AG04450 (cell line): ENCODE data around the gene CFAP206. TPM values are rescaled to one million over a fixed set of nuclear protein-coding genes. Genes with fewer than 3 reads are reported as not detected.

Source experiments
- CTCF ChIA-PET: fragments of 300-600, 350-600 bp; formaldehyde crosslinking; extraction: SDS; loops from one replicate; lab custom pipeline; 2022; ENCODE audit warnings: antibody characterized with exemption, inconsistent platforms; lab: Charles Lee
- POLR2A ChIA-PET: fragments of 350-600 bp; formaldehyde crosslinking; extraction: SDS; loops from one replicate; lab custom pipeline; 2021; ENCODE audit warnings: antibody characterized with exemption, inconsistent platforms; lab: Yijun Ruan, JAX
- DNase-seq: peaks from one replicate; pipeline ENCODE4 v3.0.0-alpha.2; 2011; ENCODE audit warnings: low read depth, low spot score
- H3K27ac ChIP-seq: one replicate; pipeline ENCODE4 v1.5.1; 2012; ENCODE audit warnings: low read depth, low read length, control low read depth
- H3K27me3 ChIP-seq: one replicate; pipeline ENCODE4 v1.6.0; 2012; ENCODE audit warnings: low read length; ENCODE audit not compliant: control insufficient read depth, insufficient read depth
- H3K4me3 ChIP-seq: 2 replicates; pipeline ENCODE4 v1.5.1; 2011; ENCODE audit warnings: mild to moderate bottlenecking, low read depth, low read length, control low read depth
- H3K9me3 ChIP-seq: 2 replicates; pipeline ENCODE4 v1.5.1; 2012; ENCODE audit warnings: low read length; ENCODE audit not compliant: control insufficient read depth, insufficient read depth
- polyA plus RNA-seq: library from polyadenylated mRNA; depleted of rRNA; stranded (reverse); fragments of >200 nt; gene quantifications from 2 replicates; pipeline ENCODE4 v1.2.3, GENCODE V29; 2011
- TF ChIP-seq, protein P1 (sequence below): IDR thresholded peaks from 2 replicates; pipeline ENCODE4 v1.5.1; 2011; ENCODE audit warnings: low read depth, low read length, control low read depth, inconsistent platforms

Gene CFAP206
- polyA plus RNA-seq, 1 experiment: 0.11 TPM

DNA sequence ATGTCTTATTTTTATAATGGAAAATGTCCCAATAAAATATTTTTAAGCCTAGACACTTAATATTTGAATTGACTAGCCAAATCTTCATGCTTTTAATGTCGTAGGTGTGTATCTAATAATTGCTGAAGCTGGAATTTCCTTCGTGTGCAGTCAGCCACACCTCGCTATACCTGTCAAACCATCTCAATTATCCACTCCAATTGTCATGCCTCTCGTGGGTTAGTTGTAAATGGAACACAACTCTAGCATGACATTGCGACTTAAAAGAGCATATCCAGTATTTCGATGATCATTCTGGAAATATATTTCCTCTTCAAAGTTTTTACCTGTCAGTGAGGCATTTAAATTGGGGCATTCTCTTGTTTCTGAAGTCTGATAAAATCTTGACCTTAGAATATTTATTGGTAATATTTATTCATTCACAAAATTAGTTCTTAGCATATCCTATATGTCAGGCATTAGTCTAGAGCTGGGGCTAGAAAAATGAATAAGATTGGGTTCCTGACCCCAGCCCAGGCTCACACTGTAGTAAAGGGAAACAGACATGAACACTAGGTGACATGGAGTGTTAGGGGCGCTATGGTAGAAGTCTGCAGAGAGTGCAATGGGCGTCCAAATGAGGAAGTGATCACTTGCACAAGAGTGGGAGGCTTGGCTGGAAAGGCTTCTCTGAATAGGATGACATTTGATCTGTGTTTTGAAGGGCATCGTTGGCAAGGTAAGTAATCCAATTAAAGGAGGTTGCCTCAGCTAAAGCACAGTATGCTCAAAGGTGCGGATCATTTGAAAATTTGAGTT is 11.0 kb upstream of the CFAP206 start:
- TF ChIP-seq, protein P1, sequence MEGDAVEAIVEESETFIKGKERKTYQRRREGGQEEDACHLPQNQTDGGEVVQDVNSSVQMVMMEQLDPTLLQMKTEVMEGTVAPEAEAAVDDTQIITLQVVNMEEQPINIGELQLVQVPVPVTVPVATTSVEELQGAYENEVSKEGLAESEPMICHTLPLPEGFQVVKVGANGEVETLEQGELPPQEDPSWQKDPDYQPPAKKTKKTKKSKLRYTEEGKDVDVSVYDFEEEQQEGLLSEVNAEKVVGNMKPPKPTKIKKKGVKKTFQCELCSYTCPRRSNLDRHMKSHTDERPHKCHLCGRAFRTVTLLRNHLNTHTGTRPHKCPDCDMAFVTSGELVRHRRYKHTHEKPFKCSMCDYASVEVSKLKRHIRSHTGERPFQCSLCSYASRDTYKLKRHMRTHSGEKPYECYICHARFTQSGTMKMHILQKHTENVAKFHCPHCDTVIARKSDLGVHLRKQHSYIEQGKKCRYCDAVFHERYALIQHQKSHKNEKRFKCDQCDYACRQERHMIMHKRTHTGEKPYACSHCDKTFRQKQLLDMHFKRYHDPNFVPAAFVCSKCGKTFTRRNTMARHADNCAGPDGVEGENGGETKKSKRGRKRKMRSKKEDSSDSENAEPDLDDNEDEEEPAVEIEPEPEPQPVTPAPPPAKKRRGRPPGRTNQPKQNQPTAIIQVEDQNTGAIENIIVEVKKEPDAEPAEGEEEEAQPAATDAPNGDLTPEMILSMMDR: no peak

DNA sequence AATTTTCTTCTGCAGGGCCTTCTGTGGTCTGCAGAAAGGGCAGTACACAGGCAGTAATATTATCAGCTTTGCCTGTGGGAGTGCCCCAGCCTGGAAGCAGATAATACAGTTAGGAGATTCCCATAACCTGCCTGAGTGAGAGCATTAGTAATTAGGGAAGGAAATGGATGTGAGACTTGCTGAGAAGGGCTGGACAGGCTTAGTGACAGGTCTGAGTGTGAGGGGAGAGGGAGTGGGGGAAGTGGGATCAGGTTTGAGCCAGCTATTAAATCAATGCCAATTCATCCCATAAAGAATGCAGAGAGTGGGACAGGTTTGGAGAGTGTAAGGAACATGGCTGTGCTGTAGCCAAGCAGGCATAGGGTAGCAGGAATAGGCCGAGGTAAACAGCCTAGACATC is 10.1 kb upstream of the CFAP206 start:
- Histone ChIP-seq H3K4me3 (no peak overlapping the region), H3K27me3 (peaks cover 2% of the 10 kb centered on the region), H3K9me3 (no peaks in the 10 kb centered on the region), H3K27ac (no peak overlapping the region)
- ChIA-PET POLR2A (no interaction called here), CTCF (interaction anchor here (1.1 kb wide), 1 partner anchor 260 kb away, joined by 4 read pairs; no protein-coding TSS in a partner anchor)
- TF ChIP-seq, protein P1: no peak
- no peak for DNase-seq

More for the DNA sequence above, 11.0 kb upstream of the CFAP206 start:
- no peaks in the 10 kb centered on the region for H3K9me3 ChIP-seq
- H3K27me3 ChIP-seq: peaks cover 2% of the 10 kb centered on the region
- no peak overlapping the region for H3K27ac ChIP-seq
- no peak for DNase-seq
- ChIA-PET CTCF (interaction anchor here (0.6 to 1.1 kb wide), 2 partner anchors 13 to 259 kb away, joined by 3 to 4 read pairs; no protein-coding TSS in a partner anchor), POLR2A (no interaction called here)
- no peak overlapping the region for H3K4me3 ChIP-seq

DNA sequence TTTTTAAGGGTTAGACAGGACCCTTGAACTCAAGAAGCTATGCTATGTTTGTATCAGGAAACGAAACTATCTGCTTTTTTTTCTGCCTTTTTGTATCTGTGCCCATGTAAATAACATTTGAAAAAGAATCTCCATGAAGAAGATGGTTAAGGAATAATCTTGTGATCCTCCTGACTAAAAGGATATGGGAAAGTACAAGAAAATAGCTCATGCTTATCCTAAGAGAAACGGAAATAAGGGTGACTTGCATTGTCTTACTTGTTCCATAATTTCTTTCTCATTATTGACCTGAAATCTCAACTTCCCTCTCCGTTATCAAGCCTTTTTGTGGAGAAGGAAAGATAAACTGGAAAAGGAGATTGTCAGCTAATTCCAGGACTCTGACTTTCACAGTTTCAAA is 5.9 kb upstream of the CFAP206 start:
- ChIA-PET POLR2A (no interaction called here), CTCF (interaction anchor here (1.6 to 5.7 kb wide), 2 partner anchors 8 to 13 kb away, joined by 3 to 47 read pairs; no protein-coding TSS in a partner anchor)
- peaks cover 2% of the 10 kb centered on the region for H3K27me3 ChIP-seq
- H3K4me3 ChIP-seq: no peak overlapping the region
- H3K9me3 ChIP-seq: no peaks in the 10 kb centered on the region
- TF ChIP-seq, protein P1: no peak
- no peak for DNase-seq
- no peak overlapping the region for H3K27ac ChIP-seq

DNA sequence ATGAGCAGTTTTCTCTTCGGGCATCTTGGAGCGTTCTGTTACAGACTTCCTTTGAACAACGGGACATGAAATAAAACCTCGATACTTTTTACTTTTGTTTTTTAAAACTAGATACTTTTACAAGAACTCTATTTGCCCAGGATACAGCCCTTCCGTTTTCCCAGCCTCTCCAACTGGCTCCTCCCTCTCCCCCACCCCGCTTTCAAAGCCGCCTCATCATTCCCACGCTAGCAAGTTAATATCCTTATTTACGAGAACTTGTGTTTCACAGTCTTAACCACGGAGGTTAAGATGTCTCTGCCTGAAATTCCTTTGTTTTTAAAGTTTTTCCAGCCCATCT is 241 bp upstream of the CFAP206 start:
- ChIA-PET CTCF (no interaction called here), POLR2A (no interaction called here)
- DNase-seq: no peak
- Histone ChIP-seq H3K4me3 (peak overlapping the region; percentile 82), H3K27ac (no peak overlapping the region), H3K27me3 (no peaks in the 10 kb centered on the region), H3K9me3 (no peaks in the 10 kb centered on the region)
- TF ChIP-seq, protein P1: no peak

DNA sequence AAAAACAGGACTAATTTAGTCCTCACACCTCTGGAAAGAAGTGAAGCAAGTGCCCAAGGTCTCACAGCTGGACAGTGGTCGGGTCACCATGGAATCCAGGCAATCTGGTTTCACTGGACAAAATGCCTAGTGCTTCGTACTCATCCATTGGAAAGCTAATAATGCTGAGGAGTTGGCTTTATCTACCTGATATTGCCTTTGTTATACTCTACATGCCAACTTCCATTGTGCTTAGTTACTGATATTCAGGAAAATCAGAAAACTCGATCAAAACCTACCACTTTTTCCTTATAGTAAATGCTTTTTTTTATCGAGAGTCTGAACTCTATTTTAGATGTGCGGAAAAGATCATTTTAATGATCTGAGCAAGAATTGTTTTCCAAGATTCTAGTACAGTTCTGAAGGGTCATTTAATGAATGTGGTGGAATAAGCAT is 966 bp downstream of the CFAP206 start:
- TF ChIP-seq, protein P1: no peak
- no peak overlapping the region for H3K27ac ChIP-seq
- DNase-seq: no peak
- H3K27me3 ChIP-seq: no peaks in the 10 kb centered on the region
- ChIA-PET CTCF (interaction anchor here (0.6 to 2.1 kb wide), 4 partner anchors 15 to 646 kb away, joined by 3 to 18 read pairs (median 4); no protein-coding TSS in a partner anchor), POLR2A (interaction anchor here (0.7 kb wide), 1 partner anchor 112 kb away, joined by 6 read pairs; no protein-coding TSS in a partner anchor)
- no peaks in the 10 kb centered on the region for H3K9me3 ChIP-seq
- peak overlapping the region; percentile 68 for H3K4me3 ChIP-seq
